ENCODE measurements around the gene MS4A10.

MS4A10 gene

GRCh38 chr11:60785136-60785535, at the start of gene MS4A10:
Gene MS4A10 (plus strand): TSS chr11:60785333. CDS start chr11:60790336, 5,003 bp downstream.
- no peak within 1 kb of the TSS for H3K4me3 ChIP-seq (ENCODE audit: low read depth, low read length)
- TF ChIP-seq, protein P1, sequence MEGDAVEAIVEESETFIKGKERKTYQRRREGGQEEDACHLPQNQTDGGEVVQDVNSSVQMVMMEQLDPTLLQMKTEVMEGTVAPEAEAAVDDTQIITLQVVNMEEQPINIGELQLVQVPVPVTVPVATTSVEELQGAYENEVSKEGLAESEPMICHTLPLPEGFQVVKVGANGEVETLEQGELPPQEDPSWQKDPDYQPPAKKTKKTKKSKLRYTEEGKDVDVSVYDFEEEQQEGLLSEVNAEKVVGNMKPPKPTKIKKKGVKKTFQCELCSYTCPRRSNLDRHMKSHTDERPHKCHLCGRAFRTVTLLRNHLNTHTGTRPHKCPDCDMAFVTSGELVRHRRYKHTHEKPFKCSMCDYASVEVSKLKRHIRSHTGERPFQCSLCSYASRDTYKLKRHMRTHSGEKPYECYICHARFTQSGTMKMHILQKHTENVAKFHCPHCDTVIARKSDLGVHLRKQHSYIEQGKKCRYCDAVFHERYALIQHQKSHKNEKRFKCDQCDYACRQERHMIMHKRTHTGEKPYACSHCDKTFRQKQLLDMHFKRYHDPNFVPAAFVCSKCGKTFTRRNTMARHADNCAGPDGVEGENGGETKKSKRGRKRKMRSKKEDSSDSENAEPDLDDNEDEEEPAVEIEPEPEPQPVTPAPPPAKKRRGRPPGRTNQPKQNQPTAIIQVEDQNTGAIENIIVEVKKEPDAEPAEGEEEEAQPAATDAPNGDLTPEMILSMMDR (IDR thresholded peaks at IDR 0.05; ENCODE audit: low read depth, low read length) = no peak

DNA sequence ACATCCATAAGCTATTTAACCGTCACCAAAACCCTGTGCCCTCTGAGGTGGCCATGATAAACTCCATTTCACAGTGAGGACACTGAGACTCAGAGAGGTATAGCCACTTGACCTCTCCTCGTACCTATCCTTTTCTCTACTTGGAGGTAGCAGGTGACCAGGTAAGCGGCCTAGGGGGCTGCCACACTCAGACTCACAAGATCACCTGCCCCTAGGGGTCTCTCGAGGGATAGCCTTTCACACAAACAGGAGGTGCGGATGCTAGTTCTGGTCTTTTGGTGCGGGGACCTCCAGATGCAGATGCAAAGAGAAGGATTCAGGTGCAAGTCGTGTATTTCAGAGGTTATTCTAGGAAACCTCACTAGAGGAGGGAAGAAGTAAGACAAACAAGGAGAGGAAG, 46.0 kb upstream of the MS4A10 start:
- TF ChIP-seq, protein P1 (IDR thresholded peaks at IDR 0.05; ENCODE audit: low read depth, low read length) = no peak
- H3K4me3 ChIP-seq (ENCODE audit: low read depth, low read length) = no peak overlapping the region

- TF ChIP-seq, protein P1 (IDR thresholded peaks at IDR 0.05; ENCODE audit: low read depth, low read length) = no peak
These were observed 44.6 kb upstream of the MS4A10 start for GRCh38 chr11:60740573-60740972.

GRCh38 chr11:60741421-60741820, 43.7 kb upstream of the MS4A10 start:
- H3K4me3 ChIP-seq (ENCODE audit: low read depth, low read length) = no peak overlapping the region
- TF ChIP-seq, protein P1 (IDR thresholded peaks at IDR 0.05; ENCODE audit: low read depth, low read length) = no peak

More at GRCh38 chr11:60740573-60740972, 44.6 kb upstream of the MS4A10 start:
- H3K4me3 ChIP-seq (ENCODE audit: low read depth, low read length) = no peak overlapping the region

GRCh38 chr11:60743058-60743457, 42.1 kb upstream of the MS4A10 start:
- no peak overlapping the region for H3K4me3 ChIP-seq (ENCODE audit: low read depth, low read length)

GRCh38 chr11:60744114-60744513, 41.0 kb upstream of the MS4A10 start:
- TF ChIP-seq, protein P1 (IDR thresholded peaks at IDR 0.05; ENCODE audit: low read depth, low read length) = no peak
- H3K4me3 ChIP-seq (ENCODE audit: low read depth, low read length) = no peak overlapping the region

More at GRCh38 chr11:60743058-60743457, 42.1 kb upstream of the MS4A10 start:
- TF ChIP-seq, protein P1 (IDR thresholded peaks at IDR 0.05; ENCODE audit: low read depth, low read length) = no peak

GRCh38 chr11:60747359-60747873, 37.7 kb upstream of the MS4A10 start:
- TF ChIP-seq, protein P1 (IDR thresholded peaks at IDR 0.05; ENCODE audit: low read depth, low read length) = no peak
- no peak overlapping the region for H3K4me3 ChIP-seq (ENCODE audit: low read depth, low read length)
